Renal pelvis (tissue), 4 donors: ENCODE measurements around the gene MAPT. TPM values are rescaled to one million over a fixed set of nuclear protein-coding genes. Genes with fewer than 3 reads are reported as not detected.
"Not testable (repeated sequence)": the region's sequence is repeated elsewhere in the genome, so short reads cannot be mapped to it uniquely, and the experiment has no call there.

ENCODE experiments used
- DNase-seq: peaks from one replicate; pipeline ENCODE4 v3.0.0-alpha.2; 2013
- polyA plus RNA-seq, 3 donors: library from polyadenylated mRNA; unstranded; fragments of 120-200 nt; gene quantifications; one replicate each; pipeline ENCODE4 v1.2.1, GENCODE V29; 2013; ENCODE audit not compliant: insufficient read length in 3 of 3

Gene MAPT
- polyA plus RNA-seq, 3 donors: 6.9 to 9.4 (median 8.4) TPM

DNA sequence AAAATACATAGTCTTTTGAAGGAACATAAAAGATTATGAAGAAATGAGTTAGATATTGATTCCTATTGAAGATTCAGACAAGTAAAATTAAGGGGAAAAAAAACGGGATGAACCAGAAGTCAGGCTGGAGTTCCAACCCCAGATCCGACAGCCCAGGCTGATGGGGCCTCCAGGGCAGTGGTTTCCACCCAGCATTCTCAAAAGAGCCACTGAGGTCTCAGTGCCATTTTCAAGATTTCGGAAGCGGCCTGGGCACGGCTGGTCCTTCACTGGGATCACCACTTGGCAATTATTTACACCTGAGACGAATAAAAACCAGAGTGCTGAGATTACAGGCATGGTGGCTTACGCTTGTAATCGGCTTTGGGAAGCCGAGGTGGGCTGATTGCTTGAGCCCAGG, 114.2 kb downstream of the MAPT start:
- no peak for DNase-seq

DNA sequence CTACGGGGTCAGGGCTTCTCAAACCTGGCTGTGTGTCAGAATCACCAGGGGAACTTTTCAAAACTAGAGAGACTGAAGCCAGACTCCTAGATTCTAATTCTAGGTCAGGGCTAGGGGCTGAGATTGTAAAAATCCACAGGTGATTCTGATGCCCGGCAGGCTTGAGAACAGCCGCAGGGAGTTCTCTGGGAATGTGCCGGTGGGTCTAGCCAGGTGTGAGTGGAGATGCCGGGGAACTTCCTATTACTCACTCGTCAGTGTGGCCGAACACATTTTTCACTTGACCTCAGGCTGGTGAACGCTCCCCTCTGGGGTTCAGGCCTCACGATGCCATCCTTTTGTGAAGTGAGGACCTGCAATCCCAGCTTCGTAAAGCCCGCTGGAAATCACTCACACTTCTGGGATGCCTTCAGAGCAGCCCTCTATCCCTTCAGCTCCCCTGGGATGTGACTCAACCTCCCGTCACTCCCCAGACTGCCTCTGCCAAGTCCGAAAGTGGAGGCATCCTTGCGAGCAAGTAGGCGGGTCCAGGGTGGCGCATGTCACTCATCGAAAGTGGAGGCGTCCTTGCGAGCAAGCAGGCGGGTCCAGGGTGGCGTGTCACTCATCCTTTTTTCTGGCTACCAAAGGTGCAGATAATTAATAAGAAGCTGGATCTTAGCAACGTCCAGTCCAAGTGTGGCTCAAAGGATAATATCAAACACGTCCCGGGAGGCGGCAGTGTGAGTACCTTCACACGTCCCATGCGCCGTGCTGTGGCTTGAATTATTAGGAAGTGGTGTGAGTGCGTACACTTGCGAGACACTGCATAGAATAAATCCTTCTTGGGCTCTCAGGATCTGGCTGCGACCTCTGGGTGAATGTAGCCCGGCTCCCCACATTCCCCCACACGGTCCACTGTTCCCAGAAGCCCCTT, 115.6 kb downstream of the MAPT start:
- no peak for DNase-seq

DNA sequence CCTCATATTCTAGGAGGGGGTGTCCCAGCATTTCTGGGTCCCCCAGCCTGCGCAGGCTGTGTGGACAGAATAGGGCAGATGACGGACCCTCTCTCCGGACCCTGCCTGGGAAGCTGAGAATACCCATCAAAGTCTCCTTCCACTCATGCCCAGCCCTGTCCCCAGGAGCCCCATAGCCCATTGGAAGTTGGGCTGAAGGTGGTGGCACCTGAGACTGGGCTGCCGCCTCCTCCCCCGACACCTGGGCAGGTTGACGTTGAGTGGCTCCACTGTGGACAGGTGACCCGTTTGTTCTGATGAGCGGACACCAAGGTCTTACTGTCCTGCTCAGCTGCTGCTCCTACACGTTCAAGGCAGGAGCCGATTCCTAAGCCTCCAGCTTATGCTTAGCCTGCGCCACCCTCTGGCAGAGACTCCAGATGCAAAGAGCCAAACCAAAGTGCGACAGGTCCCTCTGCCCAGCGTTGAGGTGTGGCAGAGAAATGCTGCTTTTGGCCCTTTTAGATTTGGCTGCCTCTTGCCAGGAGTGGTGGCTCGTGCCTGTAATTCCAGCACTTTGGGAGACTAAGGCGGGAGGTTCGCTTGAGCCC, 116.3 kb downstream of the MAPT start:
- no peak for DNase-seq

DNA sequence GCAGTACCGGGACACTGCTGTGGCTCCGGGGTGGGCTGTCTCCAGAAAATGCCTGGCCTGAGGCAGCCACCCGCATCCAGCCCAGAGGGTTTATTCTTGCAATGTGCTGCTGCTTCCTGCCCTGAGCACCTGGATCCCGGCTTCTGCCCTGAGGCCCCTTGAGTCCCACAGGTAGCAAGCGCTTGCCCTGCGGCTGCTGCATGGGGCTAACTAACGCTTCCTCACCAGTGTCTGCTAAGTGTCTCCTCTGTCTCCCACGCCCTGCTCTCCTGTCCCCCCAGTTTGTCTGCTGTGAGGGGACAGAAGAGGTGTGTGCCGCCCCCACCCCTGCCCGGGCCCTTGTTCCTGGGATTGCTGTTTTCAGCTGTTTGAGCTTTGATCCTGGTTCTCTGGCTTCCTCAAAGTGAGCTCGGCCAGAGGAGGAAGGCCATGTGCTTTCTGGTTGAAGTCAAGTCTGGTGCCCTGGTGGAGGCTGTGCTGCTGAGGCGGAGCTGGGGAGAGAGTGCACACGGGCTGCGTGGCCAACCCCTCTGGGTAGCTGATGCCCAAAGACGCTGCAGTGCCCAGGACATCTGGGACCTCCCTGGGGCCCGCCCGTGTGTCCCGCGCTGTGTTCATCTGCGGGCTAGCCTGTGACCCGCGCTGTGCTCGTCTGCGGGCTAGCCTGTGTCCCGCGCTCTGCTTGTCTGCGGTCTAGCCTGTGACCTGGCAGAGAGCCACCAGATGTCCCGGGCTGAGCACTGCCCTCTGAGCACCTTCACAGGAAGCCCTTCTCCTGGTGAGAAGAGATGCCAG, 117.6 kb downstream of the MAPT start:
- no peak for DNase-seq

DNA sequence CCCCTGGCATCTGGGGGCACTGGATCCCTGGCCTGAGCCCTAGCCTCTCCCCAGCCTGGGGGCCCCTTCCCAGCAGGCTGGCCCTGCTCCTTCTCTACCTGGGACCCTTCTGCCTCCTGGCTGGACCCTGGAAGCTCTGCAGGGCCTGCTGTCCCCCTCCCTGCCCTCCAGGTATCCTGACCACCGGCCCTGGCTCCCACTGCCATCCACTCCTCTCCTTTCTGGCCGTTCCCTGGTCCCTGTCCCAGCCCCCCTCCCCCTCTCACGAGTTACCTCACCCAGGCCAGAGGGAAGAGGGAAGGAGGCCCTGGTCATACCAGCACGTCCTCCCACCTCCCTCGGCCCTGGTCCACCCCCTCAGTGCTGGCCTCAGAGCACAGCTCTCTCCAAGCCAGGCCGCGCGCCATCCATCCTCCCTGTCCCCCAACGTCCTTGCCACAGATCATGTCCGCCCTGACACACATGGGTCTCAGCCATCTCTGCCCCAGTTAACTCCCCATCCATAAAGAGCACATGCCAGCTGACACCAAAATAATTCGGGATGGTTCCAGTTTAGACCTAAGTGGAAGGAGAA, 118.2 kb downstream of the MAPT start:
- no peak for DNase-seq

DNA sequence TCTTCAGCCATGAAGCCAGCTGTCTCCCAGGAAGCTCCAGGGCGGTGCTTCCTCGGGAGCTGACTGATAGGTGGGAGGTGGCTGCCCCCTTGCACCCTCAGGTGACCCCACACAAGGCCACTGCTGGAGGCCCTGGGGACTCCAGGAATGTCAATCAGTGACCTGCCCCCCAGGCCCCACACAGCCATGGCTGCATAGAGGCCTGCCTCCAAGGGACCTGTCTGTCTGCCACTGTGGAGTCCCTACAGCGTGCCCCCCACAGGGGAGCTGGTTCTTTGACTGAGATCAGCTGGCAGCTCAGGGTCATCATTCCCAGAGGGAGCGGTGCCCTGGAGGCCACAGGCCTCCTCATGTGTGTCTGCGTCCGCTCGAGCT, 118.8 kb downstream of the MAPT start:
- DNase-seq: no peak

DNA sequence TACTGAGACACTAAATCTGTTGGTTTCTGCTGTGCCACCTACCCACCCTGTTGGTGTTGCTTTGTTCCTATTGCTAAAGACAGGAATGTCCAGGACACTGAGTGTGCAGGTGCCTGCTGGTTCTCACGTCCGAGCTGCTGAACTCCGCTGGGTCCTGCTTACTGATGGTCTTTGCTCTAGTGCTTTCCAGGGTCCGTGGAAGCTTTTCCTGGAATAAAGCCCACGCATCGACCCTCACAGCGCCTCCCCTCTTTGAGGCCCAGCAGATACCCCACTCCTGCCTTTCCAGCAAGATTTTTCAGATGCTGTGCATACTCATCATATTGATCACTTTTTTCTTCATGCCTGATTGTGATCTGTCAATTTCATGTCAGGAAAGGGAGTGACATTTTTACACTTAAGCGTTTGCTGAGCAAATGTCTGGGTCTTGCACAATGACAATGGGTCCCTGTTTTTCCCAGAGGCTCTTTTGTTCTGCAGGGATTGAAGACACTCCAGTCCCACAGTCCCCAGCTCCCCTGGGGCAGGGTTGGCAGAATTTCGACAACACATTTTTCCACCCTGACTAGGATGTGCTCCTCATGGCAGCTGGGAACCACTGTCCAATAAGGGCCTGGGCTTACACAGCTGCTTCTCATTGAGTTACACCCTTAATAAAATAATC, 119.3 kb downstream of the MAPT start:
- DNase-seq: no peak

DNA sequence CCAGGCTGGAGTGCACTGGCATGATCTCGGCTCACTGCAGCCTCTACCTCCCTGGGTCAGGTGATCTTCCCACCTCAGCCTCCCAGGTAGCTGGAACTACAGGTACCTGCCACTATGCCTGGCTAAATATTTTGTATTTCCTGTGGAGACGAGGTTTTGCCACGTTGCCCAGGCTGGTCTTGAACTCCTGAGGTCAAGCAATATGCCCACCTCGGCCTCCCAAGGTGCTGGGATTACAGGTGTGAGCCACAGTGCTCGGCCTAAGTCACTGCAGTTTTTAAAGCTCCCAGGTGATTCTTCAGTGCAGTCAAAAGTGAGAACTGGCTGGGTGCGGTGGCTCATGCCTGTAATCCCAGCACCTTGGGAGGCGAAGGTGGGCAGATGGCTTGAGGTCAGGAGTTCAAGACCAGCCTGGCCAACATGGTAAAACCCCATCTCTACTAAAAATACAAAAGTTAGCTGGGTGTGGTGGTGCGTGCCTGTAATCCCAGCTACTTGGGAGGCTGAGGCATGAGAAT, 125.1 kb downstream of the MAPT start:
- not testable (repeated sequence) for DNase-seq

DNA sequence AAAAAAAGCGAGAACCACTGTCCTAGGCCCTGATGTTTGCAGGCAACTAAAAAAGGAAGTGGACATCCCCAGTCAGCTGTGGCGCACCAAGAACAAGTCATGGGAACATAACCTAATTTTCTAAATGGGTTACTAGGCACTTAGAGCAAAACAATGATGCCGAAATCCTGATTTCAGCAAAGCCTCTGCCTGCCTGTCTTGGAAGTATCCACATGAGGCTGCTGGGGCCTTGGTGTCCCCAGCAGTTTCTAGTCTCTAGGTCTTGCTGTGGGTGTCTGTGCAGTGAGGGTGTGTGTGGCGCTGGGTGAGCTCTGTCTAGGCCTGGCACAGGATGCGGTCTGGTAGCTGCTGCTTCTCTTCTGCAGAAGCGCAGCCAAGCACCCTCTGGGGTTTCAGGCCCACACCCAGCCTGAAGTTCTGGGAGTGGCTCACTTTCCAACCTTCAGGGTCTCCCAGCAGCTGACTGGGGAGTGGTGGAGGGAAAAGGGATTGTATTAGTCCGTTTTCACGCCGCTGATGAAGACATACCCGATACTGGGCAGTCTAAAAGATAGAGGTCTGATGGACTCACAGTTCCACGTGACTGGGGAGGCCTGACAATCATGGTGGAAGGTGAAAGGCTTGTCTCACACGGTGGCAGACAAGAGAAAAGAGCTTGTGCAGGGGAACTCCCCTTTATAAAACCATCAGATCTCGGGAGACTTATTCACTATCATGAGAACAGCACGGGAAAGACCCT, 125.8 kb downstream of the MAPT start:
- DNase-seq: no peak

DNA sequence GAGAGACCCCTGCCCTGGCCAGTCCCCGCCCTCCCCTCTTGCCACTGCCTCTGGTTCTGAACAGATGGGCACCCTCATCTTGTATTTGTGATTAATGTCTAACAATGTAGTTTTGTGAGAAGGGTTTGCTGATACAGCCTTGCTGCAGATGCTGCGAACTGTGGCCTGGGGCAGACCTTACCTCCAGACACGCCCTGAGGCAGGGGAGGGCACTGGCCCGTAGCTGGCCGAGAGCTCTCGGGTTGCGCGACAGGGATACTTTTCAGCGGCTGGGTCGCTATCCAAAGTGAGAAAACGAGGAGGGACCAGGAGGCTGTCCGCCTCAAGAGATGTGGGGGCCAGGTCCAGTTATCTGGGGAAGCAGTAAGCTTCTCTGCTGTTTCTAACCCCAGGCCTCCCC, 126.6 kb downstream of the MAPT start:
- DNase-seq: peak; percentile 17

DNA sequence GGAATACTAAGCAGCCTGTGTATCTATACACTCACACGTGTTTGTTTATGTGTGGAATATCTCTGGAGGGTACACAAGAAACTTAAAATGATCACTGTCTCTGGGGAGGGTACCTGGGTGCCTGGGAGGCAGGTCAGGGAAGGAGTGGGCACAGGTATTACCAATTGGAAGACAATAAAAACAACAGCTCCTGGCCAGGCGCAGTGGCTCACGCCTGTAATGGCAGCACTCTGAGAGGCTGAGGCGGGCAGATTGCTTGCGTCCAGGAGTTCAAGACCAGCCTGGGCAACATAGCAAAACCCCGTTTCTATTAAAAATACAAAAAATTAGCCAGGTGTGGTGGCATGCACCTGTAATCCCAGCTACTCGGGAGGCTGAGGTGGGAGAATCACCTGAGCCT, 129.0 kb downstream of the MAPT start:
- not testable (repeated sequence) for DNase-seq

DNA sequence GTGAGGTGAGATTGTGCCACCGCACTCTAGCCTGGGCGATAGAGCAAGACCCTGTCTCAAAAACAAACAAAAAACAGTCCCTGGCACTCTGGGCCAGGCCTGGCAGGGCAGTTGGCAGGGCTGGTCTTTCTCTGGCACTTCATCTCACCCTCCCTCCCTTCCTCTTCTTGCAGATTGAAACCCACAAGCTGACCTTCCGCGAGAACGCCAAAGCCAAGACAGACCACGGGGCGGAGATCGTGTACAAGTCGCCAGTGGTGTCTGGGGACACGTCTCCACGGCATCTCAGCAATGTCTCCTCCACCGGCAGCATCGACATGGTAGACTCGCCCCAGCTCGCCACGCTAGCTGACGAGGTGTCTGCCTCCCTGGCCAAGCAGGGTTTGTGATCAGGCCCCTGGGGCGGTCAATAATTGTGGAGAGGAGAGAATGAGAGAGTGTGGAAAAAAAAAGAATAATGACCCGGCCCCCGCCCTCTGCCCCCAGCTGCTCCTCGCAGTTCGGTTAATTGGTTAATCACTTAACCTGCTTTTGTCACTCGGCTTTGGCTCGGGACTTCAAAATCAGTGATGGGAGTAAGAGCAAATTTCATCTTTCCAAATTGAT, 129.5 kb downstream of the MAPT start:
- no peak for DNase-seq

DNA sequence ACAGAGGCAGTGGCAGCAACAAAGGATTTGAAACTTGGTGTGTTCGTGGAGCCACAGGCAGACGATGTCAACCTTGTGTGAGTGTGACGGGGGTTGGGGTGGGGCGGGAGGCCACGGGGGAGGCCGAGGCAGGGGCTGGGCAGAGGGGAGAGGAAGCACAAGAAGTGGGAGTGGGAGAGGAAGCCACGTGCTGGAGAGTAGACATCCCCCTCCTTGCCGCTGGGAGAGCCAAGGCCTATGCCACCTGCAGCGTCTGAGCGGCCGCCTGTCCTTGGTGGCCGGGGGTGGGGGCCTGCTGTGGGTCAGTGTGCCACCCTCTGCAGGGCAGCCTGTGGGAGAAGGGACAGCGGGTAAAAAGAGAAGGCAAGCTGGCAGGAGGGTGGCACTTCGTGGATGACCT, 130.2 kb downstream of the MAPT start:
- no peak for DNase-seq

DNA sequence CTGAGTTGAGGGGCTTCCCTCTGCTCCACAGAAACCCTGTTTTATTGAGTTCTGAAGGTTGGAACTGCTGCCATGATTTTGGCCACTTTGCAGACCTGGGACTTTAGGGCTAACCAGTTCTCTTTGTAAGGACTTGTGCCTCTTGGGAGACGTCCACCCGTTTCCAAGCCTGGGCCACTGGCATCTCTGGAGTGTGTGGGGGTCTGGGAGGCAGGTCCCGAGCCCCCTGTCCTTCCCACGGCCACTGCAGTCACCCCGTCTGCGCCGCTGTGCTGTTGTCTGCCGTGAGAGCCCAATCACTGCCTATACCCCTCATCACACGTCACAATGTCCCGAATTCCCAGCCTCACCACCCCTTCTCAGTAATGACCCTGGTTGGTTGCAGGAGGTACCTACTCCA, 130.7 kb downstream of the MAPT start:
- no peak for DNase-seq

DNA sequence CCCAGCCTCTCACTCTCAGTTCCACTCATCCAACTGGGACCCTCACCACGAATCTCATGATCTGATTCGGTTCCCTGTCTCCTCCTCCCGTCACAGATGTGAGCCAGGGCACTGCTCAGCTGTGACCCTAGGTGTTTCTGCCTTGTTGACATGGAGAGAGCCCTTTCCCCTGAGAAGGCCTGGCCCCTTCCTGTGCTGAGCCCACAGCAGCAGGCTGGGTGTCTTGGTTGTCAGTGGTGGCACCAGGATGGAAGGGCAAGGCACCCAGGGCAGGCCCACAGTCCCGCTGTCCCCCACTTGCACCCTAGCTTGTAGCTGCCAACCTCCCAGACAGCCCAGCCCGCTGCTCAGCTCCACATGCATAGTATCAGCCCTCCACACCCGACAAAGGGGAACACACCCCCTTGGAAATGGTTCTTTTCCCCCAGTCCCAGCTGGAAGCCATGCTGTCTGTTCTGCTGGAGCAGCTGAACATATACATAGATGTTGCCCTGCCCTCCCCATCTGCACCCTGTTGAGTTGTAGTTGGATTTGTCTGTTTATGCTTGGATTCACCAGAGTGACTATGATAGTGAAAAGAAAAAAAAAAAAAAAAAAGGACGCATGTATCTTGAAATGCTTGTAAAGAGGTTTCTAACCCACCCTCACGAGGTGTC, 131.3 kb downstream of the MAPT start:
- no peak for DNase-seq

DNA sequence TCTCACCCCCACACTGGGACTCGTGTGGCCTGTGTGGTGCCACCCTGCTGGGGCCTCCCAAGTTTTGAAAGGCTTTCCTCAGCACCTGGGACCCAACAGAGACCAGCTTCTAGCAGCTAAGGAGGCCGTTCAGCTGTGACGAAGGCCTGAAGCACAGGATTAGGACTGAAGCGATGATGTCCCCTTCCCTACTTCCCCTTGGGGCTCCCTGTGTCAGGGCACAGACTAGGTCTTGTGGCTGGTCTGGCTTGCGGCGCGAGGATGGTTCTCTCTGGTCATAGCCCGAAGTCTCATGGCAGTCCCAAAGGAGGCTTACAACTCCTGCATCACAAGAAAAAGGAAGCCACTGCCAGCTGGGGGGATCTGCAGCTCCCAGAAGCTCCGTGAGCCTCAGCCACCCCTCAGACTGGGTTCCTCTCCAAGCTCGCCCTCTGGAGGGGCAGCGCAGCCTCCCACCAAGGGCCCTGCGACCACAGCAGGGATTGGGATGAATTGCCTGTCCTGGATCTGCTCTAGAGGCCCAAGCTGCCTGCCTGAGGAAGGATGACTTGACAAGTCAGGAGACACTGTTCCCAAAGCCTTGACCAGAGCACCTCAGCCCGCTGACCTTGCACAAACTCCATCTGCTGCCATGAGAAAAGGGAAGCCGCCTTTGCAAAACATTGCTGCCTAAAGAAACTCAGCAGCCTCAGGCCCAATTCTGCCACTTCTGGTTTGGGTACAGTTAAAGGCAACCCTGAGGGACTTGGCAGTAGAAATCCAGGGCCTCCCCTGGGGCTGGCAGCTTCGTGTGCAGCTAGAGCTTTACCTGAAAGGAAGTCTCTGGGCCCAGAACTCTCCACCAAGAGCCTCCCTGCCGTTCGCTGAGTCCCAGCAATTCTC, 132.1 kb downstream of the MAPT start:
- no peak for DNase-seq

DNA sequence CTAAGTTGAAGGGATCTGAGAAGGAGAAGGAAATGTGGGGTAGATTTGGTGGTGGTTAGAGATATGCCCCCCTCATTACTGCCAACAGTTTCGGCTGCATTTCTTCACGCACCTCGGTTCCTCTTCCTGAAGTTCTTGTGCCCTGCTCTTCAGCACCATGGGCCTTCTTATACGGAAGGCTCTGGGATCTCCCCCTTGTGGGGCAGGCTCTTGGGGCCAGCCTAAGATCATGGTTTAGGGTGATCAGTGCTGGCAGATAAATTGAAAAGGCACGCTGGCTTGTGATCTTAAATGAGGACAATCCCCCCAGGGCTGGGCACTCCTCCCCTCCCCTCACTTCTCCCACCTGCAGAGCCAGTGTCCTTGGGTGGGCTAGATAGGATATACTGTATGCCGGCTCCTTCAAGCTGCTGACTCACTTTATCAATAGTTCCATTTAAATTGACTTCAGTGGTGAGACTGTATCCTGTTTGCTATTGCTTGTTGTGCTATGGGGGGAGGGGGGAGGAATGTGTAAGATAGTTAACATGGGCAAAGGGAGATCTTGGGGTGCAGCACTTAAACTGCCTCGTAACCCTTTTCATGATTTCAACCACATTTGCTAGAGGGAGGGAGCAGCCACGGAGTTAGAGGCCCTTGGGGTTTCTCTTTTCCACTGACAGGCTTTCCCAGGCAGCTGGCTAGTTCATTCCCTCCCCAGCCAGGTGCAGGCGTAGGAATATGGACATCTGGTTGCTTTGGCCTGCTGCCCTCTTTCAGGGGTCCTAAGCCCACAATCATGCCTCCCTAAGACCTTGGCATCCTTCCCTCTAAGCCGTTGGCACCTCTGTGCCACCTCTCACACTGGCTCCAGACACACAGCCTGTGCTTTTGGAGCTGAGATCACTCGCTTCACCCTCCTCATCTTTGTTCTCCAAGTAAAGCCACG, 133.0 kb downstream of the MAPT start:
- DNase-seq: no peak

DNA sequence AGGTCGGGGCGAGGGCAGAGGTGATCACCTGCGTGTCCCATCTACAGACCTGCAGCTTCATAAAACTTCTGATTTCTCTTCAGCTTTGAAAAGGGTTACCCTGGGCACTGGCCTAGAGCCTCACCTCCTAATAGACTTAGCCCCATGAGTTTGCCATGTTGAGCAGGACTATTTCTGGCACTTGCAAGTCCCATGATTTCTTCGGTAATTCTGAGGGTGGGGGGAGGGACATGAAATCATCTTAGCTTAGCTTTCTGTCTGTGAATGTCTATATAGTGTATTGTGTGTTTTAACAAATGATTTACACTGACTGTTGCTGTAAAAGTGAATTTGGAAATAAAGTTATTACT, 133.6 kb downstream of the MAPT start:
- no peak for DNase-seq
